Epithelial cell of esophagus (primary cell): Measurements from ENCODE around the gene HHAT.

Source experiments
- DNase-seq: peaks from one replicate; pipeline ENCODE4 v3.0.0; 2010; ENCODE audit warnings: low read depth
- H3K4me3 ChIP-seq: 2 replicates; pipeline ENCODE4 v1.5.1; 2011; ENCODE audit warnings: mild to moderate bottlenecking, low read length, control low read depth
- CTCF ChIP-seq: IDR thresholded peaks from 2 replicates; pipeline ENCODE4 v1.5.1; 2011; ENCODE audit warnings: low read depth, mild to moderate bottlenecking, low read length, control low read depth, inconsistent platforms; ENCODE audit not compliant: insufficient read depth; ENCODE audit errors: missing control alignments

HHAT gene

DNA sequence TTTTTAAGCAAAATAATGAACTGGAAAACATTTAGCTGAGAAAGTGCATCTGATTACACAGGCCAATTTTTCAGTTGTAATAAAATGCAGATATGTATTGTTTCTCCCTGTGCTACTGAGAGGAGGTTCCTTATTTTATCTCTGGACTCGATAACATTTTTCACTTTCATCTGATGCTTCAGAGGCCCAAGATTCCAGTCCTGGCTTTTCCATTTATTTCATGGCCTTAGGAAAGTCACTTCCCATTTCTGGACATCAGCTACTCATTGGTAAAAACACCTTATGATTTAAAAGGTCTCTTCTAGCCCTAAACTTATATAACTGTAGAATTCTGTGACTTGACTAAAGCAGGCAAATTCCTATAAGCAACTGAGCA is 203.5 kb downstream of the HHAT start:
- no peak for DNase-seq
- H3K4me3 ChIP-seq: no peak overlapping the region
- no peak for TF ChIP-seq CTCF

DNA sequence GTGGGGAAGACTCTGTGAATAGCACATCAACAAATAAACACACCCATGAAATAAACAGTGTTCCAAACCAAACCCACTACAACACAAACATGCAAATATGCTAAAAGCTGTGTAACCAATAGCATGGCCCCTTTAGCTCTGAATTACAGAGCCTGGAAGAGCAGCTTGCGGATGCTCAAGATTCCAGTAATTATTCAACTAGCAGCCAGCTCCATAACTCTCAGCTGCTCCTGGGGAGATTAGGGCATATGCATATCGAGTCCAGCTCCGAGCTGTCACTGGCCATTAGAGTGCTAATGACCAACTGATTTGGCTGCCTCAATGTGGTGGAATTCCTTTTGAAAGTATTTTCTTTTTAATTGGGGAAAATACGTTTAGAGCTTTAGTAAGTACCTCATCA is 207.1 kb downstream of the HHAT start:
- no peak overlapping the region for H3K4me3 ChIP-seq
- no peak for DNase-seq
- TF ChIP-seq CTCF: no peak

GRCh38 chr1:210536254-210536961 is 207.7 kb downstream of the HHAT start:
- DNase-seq: no peak
- H3K4me3 ChIP-seq: no peak overlapping the region
- TF ChIP-seq CTCF: no peak

DNA sequence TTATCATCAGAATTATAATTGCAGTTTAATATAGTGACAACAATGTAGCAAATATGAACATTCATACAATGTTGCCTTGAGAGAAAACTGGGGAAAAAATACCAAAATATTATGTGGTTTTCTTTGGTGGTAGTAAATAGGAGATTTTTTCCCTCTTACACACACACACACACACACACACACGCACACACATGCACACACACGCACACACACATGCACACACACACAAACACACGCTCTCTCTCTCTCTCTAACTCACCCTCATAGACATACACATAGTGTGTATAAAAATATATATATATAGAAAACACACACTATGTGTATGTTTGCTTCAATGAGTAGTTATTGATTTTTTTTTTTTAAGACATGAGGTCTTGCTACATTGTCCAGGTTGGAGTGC is 211.6 kb downstream of the HHAT start:
- H3K4me3 ChIP-seq: no peak overlapping the region
- DNase-seq: no peak
- TF ChIP-seq CTCF: no peak

GRCh38 chr1:210541680-210542358 is 213.1 kb downstream of the HHAT start:
- DNase-seq: no peak
- TF ChIP-seq CTCF: no peak

GRCh38 chr1:210551899-210552298 is 223.2 kb downstream of the HHAT start:
- no peak for TF ChIP-seq CTCF
- no peak for DNase-seq

More at GRCh38 chr1:210541680-210542358, 213.1 kb downstream of the HHAT start:
- H3K4me3 ChIP-seq: no peak overlapping the region

DNA sequence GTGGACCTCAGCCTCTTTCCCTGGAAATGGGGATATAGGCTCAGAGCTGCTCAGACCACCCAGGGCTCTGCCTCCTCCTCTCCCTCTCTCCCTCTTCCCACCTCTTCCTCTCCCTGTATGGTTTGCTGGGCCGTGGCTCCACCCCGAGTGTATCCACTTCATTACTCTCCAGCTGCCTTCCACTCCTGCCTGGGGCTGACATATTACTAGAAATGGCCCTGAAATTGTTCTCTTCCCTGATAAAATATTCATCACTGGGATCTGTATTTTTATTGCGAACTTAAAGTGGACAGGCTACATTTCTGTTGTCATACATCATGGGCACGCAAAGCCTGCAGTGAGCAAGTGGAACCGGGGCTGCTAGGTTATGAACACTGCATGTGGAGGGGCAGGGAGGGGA is 225.0 kb downstream of the HHAT start:
- no peak overlapping the region for H3K4me3 ChIP-seq
- DNase-seq: no peak
- no peak for TF ChIP-seq CTCF

More at GRCh38 chr1:210551899-210552298, 223.2 kb downstream of the HHAT start:
- no peak overlapping the region for H3K4me3 ChIP-seq
